Activated naive CD8-positive, alpha-beta T cell treated with anti-CD3 and anti-CD28 coated beads, Interleukin-2, amount 50 U/mL, for 16 hours (primary cell): ENCODE results near the gene PHACTR1.
"Not testable (repeated sequence)": the region's sequence is repeated elsewhere in the genome, so short reads cannot be mapped to it uniquely, and the experiment has no call there.

Source experiments
- DNase-seq: peaks from one replicate; pipeline ENCODE4 v3.0.0-alpha.2; 2020; ENCODE audit warnings: low read depth, low spot score

Gene PHACTR1

DNA sequence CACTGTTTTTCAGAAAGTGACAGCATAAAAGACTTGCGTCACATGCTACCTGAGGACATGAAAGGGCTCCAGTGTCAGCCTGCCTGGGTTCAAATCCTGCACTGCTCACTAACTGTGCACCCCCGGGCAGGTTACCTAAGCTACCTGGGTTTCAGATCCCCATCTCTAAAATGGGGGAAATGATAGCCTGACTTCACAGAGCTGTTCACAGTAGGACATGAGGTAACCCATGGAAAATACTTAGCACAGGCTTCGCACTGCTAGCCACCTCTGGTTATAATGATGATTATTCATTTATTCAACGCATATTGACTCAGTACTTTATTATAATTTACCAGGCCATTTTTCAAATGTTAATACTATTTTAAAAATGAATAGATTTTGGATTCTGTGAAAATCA is 588.7 kb downstream of the PHACTR1 start:
- DNase-seq = no peak

DNA sequence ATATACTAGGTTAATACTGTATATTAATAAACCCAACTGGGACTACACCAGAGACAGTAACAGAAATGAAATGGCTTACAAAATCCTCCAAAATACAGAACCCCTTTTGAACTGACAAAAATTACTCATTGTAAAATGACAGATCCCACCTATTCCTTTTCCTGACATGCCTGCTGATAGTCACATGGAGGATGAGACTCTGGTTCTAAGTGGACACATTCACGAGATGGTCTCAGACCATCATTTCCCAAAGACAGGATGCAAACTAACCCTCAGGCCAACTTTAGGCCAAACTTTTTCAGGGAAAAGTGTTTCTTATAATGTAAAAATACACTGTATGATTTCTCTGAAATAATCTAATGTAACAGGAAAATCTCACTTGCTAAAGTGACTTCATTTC is 589.2 kb downstream of the PHACTR1 start:
- DNase-seq = no peak

DNA sequence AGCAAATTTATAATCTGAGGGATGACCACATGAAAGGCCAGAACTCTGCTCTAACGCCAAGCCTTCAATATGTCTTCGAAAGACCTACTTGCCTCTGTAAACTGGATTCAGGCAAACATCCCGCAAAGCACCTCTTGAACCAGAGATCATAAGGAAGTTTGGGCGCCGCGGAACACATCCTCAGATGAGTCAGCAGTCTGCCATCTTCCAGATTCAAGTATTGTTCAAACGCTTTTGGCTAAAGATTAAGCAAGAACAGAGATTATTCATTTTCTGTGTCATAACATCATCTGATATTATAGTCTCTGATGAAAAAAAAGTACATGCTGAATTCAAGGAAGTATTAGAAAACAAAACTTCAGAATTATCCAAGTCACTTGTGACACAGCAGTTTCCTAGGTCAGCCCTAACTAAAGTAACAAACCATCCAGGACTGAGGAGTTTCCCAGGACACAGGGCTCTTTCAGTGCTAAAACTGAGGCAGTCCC is 591.0 kb downstream of the PHACTR1 start:
- DNase-seq = no peak

DNA sequence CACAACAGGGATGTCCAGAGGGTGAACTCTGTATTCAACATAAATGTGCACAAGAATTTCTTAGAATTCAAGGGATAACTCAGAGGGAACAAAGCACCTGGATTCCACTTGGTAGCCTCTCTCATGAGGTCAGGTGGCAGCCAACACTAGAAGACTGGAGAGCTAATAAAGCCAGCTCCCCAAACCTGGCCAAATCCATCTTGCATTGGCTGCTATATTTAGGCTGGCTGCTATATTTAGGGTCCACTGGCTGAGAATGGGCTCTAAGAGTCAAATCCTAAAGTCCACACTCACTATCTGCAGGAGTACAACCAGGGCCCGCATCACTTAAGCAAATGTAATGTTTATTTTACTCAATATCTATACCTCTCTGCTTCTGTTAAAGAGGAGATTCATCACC is 591.8 kb downstream of the PHACTR1 start:
- DNase-seq = no peak

DNA sequence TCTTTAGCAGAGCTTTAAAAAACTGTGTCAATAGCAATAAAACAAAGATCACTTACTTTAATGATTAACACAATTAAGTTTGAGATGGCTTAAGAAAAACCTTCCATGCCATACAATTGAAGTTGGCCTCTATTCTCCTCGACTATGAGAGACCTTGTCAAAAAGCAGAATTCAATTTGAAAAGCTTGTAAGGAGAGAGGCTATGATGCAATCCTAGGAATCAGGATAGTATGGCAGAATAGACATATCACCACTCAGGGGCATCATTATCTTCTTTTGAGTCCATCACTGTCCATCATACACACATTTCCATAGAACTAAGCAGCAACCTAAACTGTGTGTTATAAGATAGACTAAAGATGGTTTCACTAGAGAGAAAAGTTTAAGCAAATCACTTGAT is 594.6 kb downstream of the PHACTR1 start:
- DNase-seq = no peak

DNA sequence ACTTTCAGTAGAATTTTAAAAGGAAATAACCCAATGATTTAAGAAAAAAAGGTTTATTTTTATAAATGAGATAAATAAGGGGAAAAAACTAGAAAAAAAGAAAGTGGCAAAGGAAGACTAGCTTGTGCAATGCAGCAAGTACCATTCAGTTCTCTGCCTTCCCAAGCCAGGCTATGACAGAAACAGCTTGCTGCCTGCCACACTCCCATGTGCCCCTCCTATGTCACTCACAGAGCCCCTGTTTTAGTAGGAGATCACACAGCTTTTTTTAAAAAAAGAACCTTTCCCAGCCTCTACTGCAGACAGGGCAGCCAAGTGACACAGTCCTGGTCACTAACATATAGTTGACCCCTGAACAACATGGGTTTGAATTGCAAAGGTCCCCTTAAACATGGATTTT is 598.2 kb downstream of the PHACTR1 start:
- no peak for DNase-seq

DNA sequence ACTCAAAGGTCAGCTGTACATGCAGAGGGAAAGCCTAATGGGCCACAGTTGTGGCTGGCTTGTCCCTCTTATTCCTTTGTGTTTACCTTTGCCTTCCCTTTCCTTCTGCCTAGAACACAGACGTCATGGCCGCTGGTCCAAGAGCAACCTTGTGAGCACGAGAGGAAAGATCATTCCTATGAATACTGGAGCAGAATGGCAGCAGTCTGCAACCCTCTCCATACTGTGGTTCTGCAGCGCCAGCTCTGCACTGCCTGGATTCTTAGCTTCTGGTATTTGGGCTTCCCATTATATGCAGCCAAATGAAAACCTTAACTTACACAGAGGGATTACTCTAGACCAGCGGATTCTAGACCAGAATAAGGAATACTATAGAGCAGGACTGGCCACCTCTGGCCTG is 599.3 kb downstream of the PHACTR1 start:
- DNase-seq = no peak

DNA sequence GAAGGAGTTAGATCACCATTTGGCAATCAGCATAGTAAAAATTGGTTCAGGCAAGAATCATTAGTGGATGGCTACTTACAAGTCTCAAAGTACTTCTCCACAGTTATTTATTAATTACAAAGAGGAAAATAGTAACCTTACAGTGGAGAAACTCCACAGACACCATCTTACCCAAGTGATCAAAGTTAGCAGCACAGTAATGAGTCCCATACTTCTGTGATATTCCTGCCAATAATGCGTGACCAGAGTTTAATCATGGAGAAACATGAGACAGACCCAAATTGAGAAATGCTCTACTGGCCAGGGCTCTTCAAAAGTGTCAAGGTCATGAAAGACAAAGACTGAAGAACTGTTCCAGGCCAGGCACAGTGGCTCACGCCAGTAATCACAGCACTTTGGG is 602.3 kb downstream of the PHACTR1 start:
- DNase-seq = no peak

DNA sequence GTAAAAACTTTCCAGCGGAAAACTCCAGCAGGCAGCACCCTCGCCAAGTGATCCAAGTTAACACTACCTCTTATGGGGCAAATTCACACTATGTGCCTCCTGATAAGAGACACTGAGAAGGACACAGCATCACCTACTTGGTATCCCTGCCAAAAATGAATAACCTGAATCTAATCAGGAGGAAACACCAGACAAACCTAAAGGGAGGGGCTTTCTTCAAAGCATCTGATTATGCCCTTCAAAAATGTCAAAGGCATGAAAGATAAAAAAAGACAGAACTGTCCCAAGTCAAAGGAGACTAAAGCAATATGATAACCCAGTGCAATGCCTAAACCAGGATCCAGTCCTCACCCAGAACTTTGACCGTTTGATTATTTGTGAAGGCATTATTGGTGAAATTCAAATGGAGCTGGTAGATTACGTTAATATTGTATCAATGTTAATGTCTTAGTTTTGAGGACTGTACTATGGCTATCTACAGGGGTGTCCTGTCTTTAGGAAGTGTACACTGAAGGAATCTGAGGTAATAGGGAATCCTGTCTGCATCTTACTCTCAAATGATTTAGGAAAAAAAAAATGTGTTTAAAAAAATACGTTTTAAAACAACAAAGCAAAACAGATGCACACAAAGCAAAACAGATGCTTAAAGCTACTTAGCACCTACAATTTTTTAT is 603.5 kb downstream of the PHACTR1 start:
- no peak for DNase-seq

DNA sequence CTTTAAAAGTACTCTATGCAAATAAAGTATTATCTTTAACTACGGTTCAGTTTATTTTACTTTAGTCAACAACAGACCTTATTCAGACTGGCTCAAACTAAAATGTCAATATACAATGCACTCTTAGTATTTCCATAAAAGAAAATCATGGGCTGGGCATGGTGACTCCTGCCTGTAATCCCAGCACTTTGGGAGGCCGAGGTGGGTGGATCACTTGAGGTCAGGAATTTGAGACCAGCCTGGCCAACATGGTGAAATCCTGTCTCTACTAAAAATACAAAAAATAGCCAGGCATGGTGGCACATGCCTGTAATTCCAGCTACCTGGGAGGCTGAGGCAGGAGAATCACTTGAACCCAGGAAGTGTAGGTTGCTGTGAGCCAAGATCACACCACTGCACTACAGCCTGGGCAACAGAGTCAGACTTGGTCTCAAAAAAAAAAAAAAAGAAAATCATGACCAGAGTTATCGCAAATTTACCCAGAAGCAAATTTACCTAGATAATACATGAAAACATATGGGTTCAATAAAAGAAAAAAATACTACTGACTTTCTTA is 609.5 kb downstream of the PHACTR1 start:
- DNase-seq = not testable (repeated sequence)

DNA sequence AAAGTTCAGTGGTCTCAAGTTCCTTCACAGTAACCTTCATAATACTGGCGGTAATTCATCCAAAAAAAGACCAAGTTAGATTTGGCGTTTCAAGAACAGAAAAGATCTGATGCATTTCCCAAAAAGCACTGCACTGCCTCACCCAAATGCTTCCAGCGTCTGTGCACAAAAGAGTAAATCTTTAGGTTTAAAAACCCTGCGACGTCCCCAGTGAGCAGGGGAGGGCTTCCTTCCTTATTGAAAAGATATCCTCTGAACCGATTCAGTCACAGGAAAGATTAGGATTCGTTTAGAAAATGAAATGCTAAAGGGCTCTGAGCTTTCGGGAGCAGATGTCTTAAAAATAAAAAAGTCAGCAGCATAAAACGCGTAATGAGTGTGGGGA is 611.1 kb downstream of the PHACTR1 start:
- no peak for DNase-seq

DNA sequence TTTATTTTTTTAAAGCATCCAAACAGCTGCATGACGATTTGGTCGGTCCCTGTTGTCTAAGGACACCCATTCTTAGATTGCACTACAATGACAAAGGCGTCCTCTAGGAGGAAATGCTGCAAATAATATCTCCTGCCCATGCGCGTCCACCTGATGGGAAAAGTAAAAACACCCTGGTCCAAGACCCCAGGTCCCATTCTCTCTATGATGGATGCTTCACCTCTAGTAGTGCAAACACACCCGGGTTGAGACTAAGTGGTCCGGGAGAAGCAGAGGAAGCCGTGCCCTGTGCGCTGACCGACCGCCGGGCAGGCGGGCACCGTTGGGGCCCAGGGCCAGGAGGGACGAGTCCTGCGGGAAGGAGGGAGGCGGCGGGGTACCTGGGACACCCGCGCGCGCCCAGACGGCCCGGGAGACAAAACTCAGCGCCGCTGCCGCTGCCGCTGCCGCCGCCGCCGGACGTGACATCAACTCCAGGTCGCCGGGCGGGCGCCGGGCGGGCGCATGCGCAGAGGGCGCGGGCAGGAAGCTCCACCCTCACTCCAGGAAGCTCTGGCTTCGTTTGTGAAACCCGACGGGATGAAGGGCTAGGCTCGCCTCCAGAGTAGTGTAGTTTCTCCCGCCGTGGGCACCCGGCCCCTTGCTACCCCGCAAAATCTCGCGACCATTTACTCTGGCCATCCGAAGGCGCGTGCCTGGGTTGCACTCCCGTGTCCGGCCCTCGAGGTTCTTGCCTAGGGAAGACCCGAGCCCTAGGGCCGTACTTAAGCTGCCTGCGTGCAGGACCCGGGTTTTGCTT is 611.7 kb downstream of the PHACTR1 start, which contains the start of gene TBC1D7:
Gene TBC1D7 (minus strand): TSS at position 462 of the 799 bp plus-strand sequence. CDS start 1,639 bp downstream, outside the sequence.
- peak; percentile 76 for DNase-seq

DNA sequence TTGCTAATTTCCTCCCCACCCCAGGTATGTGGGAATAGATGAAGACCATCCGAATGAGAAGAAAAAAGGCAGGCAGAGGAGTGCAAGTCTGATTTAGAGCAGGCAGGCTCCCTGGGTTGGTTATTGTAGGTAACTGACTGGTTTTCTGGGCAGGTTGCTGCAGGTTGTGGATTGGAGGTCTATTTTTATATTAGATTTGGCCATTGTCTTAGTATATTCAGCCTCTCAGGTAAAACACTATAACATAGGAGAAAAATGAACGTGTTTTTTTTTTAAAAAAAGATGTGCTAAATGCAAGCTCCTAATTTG is 612.3 kb downstream of the PHACTR1 start:
- DNase-seq = no peak

DNA sequence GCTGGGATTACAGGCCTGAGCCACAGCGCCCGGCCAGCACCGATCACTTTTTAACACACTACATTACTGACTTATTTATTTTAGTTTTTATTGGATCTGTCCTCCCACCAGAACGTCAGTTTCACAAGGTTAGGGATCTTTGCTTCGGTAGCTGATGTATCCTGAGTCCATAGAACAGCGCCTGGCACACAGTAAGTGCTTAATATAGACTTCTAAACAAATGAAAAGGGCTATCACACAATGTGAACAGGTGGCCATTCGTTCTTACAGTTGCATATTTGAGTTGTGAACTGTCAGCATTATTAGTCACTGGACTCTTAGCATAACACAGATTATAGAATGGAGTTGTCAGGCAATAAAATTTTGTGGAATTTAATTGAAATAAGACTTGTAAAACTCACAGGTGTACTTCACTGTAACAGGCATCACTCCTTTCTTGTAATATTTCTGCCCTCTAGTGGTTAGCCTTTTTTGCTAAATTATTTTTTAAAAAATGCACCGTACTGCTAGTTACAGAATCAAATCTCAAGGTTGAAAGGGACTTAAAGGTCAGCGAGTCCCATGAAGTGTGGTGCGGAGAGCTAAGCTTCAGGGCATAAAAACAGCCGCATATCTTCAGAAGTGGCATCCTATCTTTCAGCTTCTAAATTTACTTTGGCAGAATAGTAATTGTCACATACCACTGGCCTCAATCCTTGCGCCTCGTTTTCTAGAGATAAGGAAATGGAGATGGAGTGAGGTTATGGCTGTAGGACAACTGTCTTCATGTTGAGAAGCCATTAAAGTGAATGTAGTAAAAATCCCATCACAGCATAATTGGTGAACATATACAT is 615.2 kb downstream of the PHACTR1 start:
- no peak for DNase-seq

DNA sequence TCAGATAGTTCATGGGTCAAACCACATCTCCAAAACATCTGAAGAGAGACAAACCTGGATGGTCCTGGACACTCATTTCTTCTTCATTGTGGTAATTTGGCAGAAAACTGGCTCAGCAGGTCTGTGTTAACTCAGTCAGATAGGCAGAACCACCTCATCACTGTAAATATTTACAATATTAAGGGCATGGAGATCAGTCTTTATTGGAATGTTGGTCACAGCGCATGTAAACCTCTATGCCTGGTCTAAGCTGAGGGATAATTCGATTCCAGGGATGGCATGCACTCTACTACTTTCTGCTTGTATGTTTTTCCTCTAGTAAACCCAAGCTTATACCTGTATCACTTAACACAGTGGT is 615.8 kb downstream of the PHACTR1 start:
- no peak for DNase-seq

DNA sequence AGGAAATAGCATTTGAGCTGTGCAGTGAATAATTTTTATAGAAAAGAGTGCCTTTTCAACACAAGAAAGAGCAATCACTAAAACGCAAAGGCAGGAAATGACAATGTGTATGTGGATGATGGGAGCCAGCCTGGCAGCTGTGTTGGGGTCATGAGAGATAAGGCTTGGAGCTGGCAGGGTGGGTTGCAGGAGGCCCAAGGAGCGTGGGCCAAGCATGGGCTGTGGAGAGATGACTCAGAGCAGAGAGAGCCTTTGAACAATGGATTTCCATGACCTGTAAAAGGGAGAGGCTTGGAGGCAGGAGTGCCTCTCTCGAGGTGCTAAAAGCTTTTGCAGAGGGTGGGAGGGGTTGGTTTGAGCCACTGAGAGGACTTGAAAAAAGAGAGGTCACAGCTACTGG is 618.4 kb downstream of the PHACTR1 start:
- no peak for DNase-seq

DNA sequence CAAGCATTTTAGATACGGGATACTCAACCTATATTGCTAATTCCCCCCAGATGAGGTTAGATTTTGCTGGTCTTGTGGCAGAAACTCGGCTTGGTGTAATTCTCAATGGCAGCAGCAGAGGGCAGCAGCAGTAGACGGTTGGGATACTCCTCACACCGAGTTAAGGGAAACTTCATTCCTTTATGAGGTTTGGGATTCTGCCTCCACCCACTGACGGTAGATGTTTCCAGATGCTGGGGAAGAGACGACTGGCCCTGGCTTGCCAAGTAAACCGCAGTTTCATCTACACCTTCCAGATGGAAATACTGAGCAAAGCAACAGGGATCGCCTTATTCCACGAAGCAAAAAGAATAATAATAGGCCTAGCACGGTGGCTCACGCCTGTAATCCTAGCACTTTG is 620.0 kb downstream of the PHACTR1 start:
- peak; percentile 64 for DNase-seq

DNA sequence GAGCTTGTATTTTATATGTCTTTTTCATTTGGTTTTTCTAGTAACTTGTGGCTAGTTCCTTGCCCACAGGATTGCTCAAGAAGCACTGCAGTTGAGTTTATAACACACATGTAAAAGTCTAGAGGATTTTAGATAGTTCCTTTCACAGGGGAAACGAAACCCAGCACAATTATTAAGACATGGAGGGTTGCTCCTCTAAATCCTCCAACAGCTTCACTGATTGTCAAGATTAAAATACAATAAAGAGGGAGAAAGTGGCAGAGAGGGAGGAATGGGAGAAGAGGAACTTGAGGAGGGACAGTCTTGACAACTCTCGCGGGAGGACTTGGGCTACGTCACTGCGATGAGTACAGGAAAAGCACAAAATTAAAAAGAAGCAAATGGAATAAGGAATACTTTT is 621.5 kb downstream of the PHACTR1 start:
- no peak for DNase-seq
